Hair follicle dermal papilla cell (primary cell): ENCODE results near the gene CBLB. TPM values are rescaled to one million over a fixed set of nuclear protein-coding genes. Genes with fewer than 3 reads are reported as not detected.

ENCODE experiments used
- total RNA-seq: library from RNA; depleted of rRNA; stranded (reverse); fragments of >200 nt; gene quantifications from 2 replicates; pipeline ENCODE4 v1.2.3, GENCODE V29; 2012

The CBLB gene
- 52.8 and 59.1 TPM in 2 replicates for total RNA-seq

GRCh38 chr3:105868742-105869530 lies at the start of gene CBLB:
Gene CBLB (minus strand): TSS chr3:105869012. CDS start chr3:105867577, 1,435 bp downstream.

